ENCODE measurements around the gene SLC37A4.

- TF ChIP-seq CTCF (IDR thresholded peaks at IDR 0.05; ENCODE audit: low read depth, low read length, poor library complexity, severe bottlenecking) (no peak), EZH2phosphoT487 (IDR thresholded peaks at IDR 0.05; ENCODE audit: borderline replicate concordance, low read length) (no peak)
Measured at GRCh38 chr11:118979434-118979833, 51.2 kb downstream of the SLC37A4 start.

All from DOHH2 (cell line).